ENCODE measurements around the gene RPN2.
A peak's percentile ranks its signal among the peaks of the same experiment; 100 is the strongest.

Gene RPN2

GRCh38 chr20:37188787-37189186 is 9.7 kb downstream of the RPN2 start:
- no peak for DNase-seq

- no peak for DNase-seq
These were observed 10.4 kb downstream of the RPN2 start for GRCh38 chr20:37189416-37190016.

GRCh38 chr20:37190354-37191112 is 11.4 kb downstream of the RPN2 start:
- DNase-seq, result peak in 1 of 3 experiments; percentile 55

GRCh38 chr20:37192137-37192854 is 13.2 kb downstream of the RPN2 start:
- peak; percentile 58 to 89 (median 73) for DNase-seq

- DNase-seq, result no peak
These were observed 14.1 kb downstream of the RPN2 start for GRCh38 chr20:37193226-37193625.

GRCh38 chr20:37193821-37194220 is 14.7 kb downstream of the RPN2 start:
- no peak for DNase-seq

- DNase-seq, result no peak
These were observed 15.7 kb downstream of the RPN2 start for GRCh38 chr20:37194621-37195417.

- DNase-seq, result no peak
These were observed 20.0 kb downstream of the RPN2 start for GRCh38 chr20:37198932-37199660.

- DNase-seq, result no peak
These were observed 21.2 kb downstream of the RPN2 start for GRCh38 chr20:37200376-37200775.

GRCh38 chr20:37200926-37201826 is 22.0 kb downstream of the RPN2 start:
- DNase-seq, result no peak

GRCh38 chr20:37201827-37202162 is 22.7 kb downstream of the RPN2 start:
- no peak for DNase-seq

- DNase-seq, result peak; percentile 53 to 83 (median 58)
These were observed 23.3 kb downstream of the RPN2 start for GRCh38 chr20:37202267-37202943.

- no peak for DNase-seq
These were observed 24.9 kb downstream of the RPN2 start for GRCh38 chr20:37204056-37204455.

GRCh38 chr20:37205130-37205529 is 26.0 kb downstream of the RPN2 start:
- no peak for DNase-seq

- DNase-seq, result peak in 2 of 3 experiments; percentile 23 to 79
These were observed 26.7 kb downstream of the RPN2 start for GRCh38 chr20:37205794-37206193.

GRCh38 chr20:37207171-37207570 is 28.0 kb downstream of the RPN2 start:
- DNase-seq, result no peak

- no peak for DNase-seq
These were observed 30.1 kb downstream of the RPN2 start for GRCh38 chr20:37209193-37209592.

- no peak for DNase-seq
These were observed 30.7 kb downstream of the RPN2 start for GRCh38 chr20:37209661-37210314.

GRCh38 chr20:37218441-37218840 is 39.3 kb downstream of the RPN2 start:
- DNase-seq, result no peak

GRCh38 chr20:37218976-37219375 is 39.8 kb downstream of the RPN2 start:
- no peak for DNase-seq
